HepG2 (cell line): ENCODE results near the gene DNAAF8. TPM values are rescaled to one million over a fixed set of nuclear protein-coding genes. Genes with fewer than 3 reads are reported as not detected.
A peak's percentile ranks its signal among the peaks of the same experiment; 100 is the strongest.

Experiments
- FOXO1 ChIP-seq: sonication (generic); formaldehyde crosslinking; IDR thresholded peaks from 2 replicates; pipeline ENCODE4 v1.4.0; 2020; ENCODE audit warnings: missing genetic modification reagents
- GABPA ChIP-seq, 2 experiments: IDR thresholded peaks; 2 replicates each; pipeline ENCODE4 v1.6.1; 2011 to 2016; ENCODE audit warnings: low read depth in 2 of 2, low read length in 1 of 2, missing biosample characterization in 1 of 2, missing genetic modification characterization in 1 of 2
- HDAC6 ChIP-seq: fragments of 200-600 bp; sonication (generic); IDR thresholded peaks from 2 replicates; pipeline ENCODE4 v1.7.0; 2017; ENCODE audit warnings: mild to moderate bottlenecking, antibody characterized with exemption, low read length, low read depth
- POLR2G ChIP-seq: fragments of 200-400 bp; formaldehyde crosslinking; IDR thresholded peaks from 2 replicates; pipeline ENCODE4 v1.6.1; 2018; ENCODE audit warnings: mild to moderate bottlenecking, low read depth, low read length, moderate library complexity
- U2AF2 ChIP-seq: fragments of 200-400 bp; formaldehyde crosslinking; IDR thresholded peaks from 2 replicates; pipeline ENCODE4 v1.6.1; 2017; ENCODE audit warnings: low read depth, mild to moderate bottlenecking, low read length
- ZFP36 ChIP-seq: fragments of 150-350 bp; IDR thresholded peaks from 2 replicates; pipeline ENCODE4 v1.6.1; 2018; ENCODE audit warnings: borderline replicate concordance, low read length, low read depth; ENCODE audit not compliant: partially characterized antibody
- ZNF549 ChIP-seq: sonication (generic); formaldehyde crosslinking; IDR thresholded peaks from 2 replicates; pipeline ENCODE4 v1.5.0; 2020; ENCODE audit warnings: missing genetic modification reagents
- ZNF550 ChIP-seq: sonication (generic); formaldehyde crosslinking; IDR thresholded peaks from 2 replicates; pipeline ENCODE4 v1.4.0; 2020; ENCODE audit warnings: mild to moderate bottlenecking, missing genetic modification reagents, borderline replicate concordance
- ZSCAN21 ChIP-seq: sonication (generic); formaldehyde crosslinking; IDR thresholded peaks from 2 replicates; pipeline ENCODE4 v1.8.0; 2022; ENCODE audit warnings: mild to moderate bottlenecking, missing genetic modification reagents, moderate library complexity, borderline replicate concordance
- polyA plus RNA-seq, 8 experiments: library from polyadenylated mRNA; depleted of rRNA in 3 of 8; stranded (reverse) in 7 of 8; unstranded in 1 of 8; fragments of >200 nt; fragmentation: Illumina TruSeq in 4 of 8; extraction: Trizol in 4 of 8; gene quantifications; 2 replicates each; pipeline versions ENCODE4 v1.2.1 to v1.2.3, GENCODE V29; 2011 to 2016; ENCODE audit warnings: low read depth in 4 of 8, missing spikeins in 1 of 8, mixed read lengths in 1 of 8; ENCODE audit not compliant: insufficient read depth in 1 of 8
- total RNA-seq, 5 experiments: library from RNA; depleted of rRNA; stranded (reverse); fragments of >200 nt; fragmentation: Illumina TruSeq; extraction: Trizol; gene quantifications; 2 replicates each; pipeline ENCODE4 v1.2.3, GENCODE V29; 2016; ENCODE audit warnings: low read depth in 1 of 5
- TF ChIP-seq, protein P1 (sequence below): sonication (generic); formaldehyde crosslinking; IDR thresholded peaks from 2 replicates; pipeline ENCODE4 v1.4.0; 2020; ENCODE audit warnings: missing genetic modification reagents
- TF ChIP-seq, protein P2 (sequence below): sonication (generic); formaldehyde crosslinking; IDR thresholded peaks from 2 replicates; pipeline ENCODE4 v1.9.0; 2021; ENCODE audit warnings: missing genetic modification reagents, borderline replicate concordance
- TF ChIP-seq, protein P3 (sequence below): IDR thresholded peaks from 2 replicates; pipeline ENCODE4 v1.6.1; 2016; ENCODE audit warnings: low read depth, missing genetic modification reagents, missing compliant biosample characterization
- TF ChIP-seq, protein P4 (sequence below): sonication (generic); formaldehyde crosslinking; IDR thresholded peaks from 2 replicates; pipeline ENCODE4 v1.8.0; 2022; ENCODE audit warnings: missing genetic modification reagents, mild to moderate bottlenecking, borderline replicate concordance

DNAAF8 gene
- total and polyA plus RNA-seq, 2 of the 13 experiments (the other 11 are each of a cell fraction or from before 2014, with no cell fraction given) = 0.44 TPM; not detected in 1

DNA sequence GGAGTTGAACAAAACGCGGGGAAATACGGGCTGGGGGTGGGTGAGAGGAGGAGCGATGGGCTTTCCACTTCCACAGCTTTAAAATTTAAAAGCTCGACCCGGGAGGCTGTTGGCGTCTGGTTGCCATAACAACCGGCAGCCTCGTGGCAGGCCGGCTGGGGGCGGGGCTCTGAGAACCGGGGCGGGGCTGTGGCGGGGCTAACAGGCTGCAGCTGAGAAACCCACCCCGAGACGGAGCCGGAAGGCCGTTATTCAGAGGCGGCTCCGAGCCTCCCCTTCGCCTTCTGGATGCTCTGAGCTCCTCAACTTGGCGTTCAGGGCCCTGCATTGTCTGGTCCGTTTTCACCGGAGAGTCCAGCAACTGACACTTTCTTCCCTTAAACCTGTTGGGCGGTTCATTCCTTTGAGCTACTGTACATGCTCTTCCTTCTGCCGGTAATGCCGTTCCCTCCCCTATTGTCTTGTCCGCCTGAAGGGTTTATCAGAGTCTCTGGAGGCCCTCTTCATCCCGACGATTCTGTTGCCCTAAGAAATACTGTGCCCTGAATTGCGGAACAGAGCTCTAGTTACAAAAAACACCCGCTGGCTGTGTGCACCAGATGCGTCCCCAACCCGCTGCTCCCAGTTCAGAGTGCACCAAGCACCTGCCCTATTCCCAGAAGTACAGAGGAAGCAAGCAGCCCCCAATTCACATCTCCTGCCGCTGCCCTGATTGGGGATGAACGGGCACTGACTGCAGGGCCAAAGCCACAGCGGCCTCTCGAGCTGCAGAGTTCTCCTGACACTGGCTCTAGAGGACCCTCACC is 596 bp downstream of the DNAAF8 start (continued):
- TF ChIP-seq ZSCAN21 (CRISPR knock-in tag) (no peak), U2AF2 (peak; percentile 79; the same call in 1 of the 2 replicates), ZFP36 (no peak), ZNF550 (CRISPR knock-in tag) (no peak), GABPA (IDR thresholded peaks at IDR 0.05; ENCODE audit: low read depth, low read length) (0 out of 2 replicates have a peak, but pooled peaks have one; percentile 14), GABPA (CRISPR knock-in tag; IDR thresholded peaks at IDR 0.05; ENCODE audit: low read depth) (no peak), HDAC6 (no peak), POLR2G (peak; percentile 49; the same call in 1 of the 2 replicates), FOXO1 (no peak), ZNF549 (CRISPR knock-in tag) (no peak)
- TF ChIP-seq, protein P1, sequence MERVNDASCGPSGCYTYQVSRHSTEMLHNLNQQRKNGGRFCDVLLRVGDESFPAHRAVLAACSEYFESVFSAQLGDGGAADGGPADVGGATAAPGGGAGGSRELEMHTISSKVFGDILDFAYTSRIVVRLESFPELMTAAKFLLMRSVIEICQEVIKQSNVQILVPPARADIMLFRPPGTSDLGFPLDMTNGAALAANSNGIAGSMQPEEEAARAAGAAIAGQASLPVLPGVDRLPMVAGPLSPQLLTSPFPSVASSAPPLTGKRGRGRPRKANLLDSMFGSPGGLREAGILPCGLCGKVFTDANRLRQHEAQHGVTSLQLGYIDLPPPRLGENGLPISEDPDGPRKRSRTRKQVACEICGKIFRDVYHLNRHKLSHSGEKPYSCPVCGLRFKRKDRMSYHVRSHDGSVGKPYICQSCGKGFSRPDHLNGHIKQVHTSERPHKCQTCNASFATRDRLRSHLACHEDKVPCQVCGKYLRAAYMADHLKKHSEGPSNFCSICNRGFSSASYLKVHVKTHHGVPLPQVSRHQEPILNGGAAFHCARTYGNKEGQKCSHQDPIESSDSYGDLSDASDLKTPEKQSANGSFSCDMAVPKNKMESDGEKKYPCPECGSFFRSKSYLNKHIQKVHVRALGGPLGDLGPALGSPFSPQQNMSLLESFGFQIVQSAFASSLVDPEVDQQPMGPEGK (CRISPR knock-in tag) = 0 out of 2 replicates have a peak, but pooled peaks have one; percentile 12
- TF ChIP-seq, protein P2, sequence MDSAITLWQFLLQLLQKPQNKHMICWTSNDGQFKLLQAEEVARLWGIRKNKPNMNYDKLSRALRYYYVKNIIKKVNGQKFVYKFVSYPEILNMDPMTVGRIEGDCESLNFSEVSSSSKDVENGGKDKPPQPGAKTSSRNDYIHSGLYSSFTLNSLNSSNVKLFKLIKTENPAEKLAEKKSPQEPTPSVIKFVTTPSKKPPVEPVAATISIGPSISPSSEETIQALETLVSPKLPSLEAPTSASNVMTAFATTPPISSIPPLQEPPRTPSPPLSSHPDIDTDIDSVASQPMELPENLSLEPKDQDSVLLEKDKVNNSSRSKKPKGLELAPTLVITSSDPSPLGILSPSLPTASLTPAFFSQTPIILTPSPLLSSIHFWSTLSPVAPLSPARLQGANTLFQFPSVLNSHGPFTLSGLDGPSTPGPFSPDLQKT (CRISPR knock-in tag) = no peak
- TF ChIP-seq, protein P3, sequence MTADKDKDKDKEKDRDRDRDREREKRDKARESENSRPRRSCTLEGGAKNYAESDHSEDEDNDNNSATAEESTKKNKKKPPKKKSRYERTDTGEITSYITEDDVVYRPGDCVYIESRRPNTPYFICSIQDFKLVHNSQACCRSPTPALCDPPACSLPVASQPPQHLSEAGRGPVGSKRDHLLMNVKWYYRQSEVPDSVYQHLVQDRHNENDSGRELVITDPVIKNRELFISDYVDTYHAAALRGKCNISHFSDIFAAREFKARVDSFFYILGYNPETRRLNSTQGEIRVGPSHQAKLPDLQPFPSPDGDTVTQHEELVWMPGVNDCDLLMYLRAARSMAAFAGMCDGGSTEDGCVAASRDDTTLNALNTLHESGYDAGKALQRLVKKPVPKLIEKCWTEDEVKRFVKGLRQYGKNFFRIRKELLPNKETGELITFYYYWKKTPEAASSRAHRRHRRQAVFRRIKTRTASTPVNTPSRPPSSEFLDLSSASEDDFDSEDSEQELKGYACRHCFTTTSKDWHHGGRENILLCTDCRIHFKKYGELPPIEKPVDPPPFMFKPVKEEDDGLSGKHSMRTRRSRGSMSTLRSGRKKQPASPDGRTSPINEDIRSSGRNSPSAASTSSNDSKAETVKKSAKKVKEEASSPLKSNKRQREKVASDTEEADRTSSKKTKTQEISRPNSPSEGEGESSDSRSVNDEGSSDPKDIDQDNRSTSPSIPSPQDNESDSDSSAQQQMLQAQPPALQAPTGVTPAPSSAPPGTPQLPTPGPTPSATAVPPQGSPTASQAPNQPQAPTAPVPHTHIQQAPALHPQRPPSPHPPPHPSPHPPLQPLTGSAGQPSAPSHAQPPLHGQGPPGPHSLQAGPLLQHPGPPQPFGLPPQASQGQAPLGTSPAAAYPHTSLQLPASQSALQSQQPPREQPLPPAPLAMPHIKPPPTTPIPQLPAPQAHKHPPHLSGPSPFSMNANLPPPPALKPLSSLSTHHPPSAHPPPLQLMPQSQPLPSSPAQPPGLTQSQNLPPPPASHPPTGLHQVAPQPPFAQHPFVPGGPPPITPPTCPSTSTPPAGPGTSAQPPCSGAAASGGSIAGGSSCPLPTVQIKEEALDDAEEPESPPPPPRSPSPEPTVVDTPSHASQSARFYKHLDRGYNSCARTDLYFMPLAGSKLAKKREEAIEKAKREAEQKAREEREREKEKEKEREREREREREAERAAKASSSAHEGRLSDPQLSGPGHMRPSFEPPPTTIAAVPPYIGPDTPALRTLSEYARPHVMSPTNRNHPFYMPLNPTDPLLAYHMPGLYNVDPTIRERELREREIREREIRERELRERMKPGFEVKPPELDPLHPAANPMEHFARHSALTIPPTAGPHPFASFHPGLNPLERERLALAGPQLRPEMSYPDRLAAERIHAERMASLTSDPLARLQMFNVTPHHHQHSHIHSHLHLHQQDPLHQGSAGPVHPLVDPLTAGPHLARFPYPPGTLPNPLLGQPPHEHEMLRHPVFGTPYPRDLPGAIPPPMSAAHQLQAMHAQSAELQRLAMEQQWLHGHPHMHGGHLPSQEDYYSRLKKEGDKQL (CRISPR knock-in tag) = 0 out of 2 replicates have a peak, but pooled peaks have one; percentile 1
- TF ChIP-seq, protein P4, sequence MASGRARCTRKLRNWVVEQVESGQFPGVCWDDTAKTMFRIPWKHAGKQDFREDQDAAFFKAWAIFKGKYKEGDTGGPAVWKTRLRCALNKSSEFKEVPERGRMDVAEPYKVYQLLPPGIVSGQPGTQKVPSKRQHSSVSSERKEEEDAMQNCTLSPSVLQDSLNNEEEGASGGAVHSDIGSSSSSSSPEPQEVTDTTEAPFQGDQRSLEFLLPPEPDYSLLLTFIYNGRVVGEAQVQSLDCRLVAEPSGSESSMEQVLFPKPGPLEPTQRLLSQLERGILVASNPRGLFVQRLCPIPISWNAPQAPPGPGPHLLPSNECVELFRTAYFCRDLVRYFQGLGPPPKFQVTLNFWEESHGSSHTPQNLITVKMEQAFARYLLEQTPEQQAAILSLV (CRISPR knock-in tag) = no peak
